ENCODE results near the gene PKD1. TPM values are rescaled to one million over a fixed set of nuclear protein-coding genes. Genes with fewer than 3 reads are reported as not detected.

The PKD1 gene
- total RNA-seq, 1 experiment from 2014 or later: 82.0 TPM

DNA sequence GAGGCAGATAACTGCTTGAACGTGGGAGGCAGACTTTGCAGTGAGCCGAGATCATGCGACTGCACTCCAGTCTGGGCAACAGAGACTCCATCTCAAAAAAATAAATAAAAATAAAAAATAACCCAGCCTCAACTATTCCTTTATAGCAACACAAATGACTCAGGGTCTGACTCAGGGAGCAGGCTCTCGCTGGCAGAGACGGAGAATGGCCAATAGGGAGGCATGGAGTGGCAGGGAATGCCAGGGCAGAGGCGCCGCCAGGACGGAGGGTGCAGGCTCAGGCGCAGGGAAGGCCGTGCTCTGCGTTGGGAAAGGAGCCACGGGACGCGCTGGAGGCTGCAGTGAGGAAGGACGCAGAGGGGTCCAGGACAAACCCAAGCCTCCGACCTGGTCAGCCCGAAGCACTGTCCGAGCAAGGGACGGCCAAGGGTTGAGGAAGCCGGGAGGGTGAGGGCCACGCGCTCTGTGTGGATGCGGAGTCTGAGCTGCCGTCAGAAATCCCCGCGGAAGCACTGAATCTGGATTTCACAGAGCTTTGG is 40.3 kb downstream of the PKD1 start:
- Mint-ChIP-seq H3K9me3 (ENCODE audit: low read depth, unreplicated experiment) (no peaks in the 10 kb centered on the region), H3K27ac (ENCODE audit: unreplicated experiment) (no peak overlapping the region), H3K4me1 (ENCODE audit: low read depth, unreplicated experiment) (no peaks in the 10 kb centered on the region), H3K27me3 (ENCODE audit: unreplicated experiment) (no peaks in the 10 kb centered on the region), H3K36me3 (ENCODE audit: insufficient read depth, unreplicated experiment) (peaks cover 42% of the 10 kb centered on the region), H3K4me3 (ENCODE audit: low read depth, unreplicated experiment) (no peak overlapping the region)
- DNase-seq: no peak
- TF ChIP-seq, protein P1, sequence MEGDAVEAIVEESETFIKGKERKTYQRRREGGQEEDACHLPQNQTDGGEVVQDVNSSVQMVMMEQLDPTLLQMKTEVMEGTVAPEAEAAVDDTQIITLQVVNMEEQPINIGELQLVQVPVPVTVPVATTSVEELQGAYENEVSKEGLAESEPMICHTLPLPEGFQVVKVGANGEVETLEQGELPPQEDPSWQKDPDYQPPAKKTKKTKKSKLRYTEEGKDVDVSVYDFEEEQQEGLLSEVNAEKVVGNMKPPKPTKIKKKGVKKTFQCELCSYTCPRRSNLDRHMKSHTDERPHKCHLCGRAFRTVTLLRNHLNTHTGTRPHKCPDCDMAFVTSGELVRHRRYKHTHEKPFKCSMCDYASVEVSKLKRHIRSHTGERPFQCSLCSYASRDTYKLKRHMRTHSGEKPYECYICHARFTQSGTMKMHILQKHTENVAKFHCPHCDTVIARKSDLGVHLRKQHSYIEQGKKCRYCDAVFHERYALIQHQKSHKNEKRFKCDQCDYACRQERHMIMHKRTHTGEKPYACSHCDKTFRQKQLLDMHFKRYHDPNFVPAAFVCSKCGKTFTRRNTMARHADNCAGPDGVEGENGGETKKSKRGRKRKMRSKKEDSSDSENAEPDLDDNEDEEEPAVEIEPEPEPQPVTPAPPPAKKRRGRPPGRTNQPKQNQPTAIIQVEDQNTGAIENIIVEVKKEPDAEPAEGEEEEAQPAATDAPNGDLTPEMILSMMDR (IDR thresholded peaks at IDR 0.05; ENCODE audit: unreplicated experiment): no peak
- BruUV-seq (replicated peaks): no TSS peak
- CTCF ChIA-PET: interaction anchor here (0.6 kb wide), 1 partner anchor 37 kb away, joined by 5 read pairs; no protein-coding TSS in a partner anchor
- intact Hi-C loops (cut with micrococcal nuclease; ENCODE audit: unreplicated experiment): no loop called here

DNA sequence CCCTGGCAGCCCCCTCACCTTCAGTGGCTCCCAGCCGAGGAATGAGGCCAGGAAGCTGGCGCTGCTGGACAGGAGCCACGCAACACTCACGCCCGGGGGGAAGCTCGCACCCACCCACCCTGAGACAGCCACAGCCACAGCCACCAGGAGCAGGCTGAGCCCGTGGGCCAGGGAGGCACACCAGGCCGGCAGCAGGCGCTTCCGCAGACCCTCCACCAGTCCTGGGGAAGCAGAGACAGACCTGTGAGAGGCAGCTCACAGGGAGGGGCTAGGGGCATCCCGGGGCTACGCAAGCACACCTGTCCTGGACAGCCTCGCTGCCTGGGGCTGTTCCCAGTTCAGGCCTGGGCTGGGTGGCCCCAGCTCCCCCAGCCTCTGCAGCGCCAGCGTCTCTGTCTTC is 41.9 kb downstream of the PKD1 start:
- no peak overlapping the region for H3K27ac Mint-ChIP-seq (ENCODE audit: unreplicated experiment)
- intact Hi-C loops (cut with micrococcal nuclease; ENCODE audit: unreplicated experiment): no loop called here
- H3K9me3 Mint-ChIP-seq (ENCODE audit: low read depth, unreplicated experiment): no peaks in the 10 kb centered on the region
- no peak overlapping the region for H3K4me3 Mint-ChIP-seq (ENCODE audit: low read depth, unreplicated experiment)
- CTCF ChIA-PET: no interaction called here
- BruUV-seq (replicated peaks): no TSS peak
- H3K4me1 Mint-ChIP-seq (ENCODE audit: low read depth, unreplicated experiment): no peaks in the 10 kb centered on the region
- TF ChIP-seq, protein P1 (IDR thresholded peaks at IDR 0.05; ENCODE audit: unreplicated experiment): no peak
- H3K36me3 Mint-ChIP-seq (ENCODE audit: insufficient read depth, unreplicated experiment): peaks cover 51% of the 10 kb centered on the region
- no peak for DNase-seq
- no peaks in the 10 kb centered on the region for H3K27me3 Mint-ChIP-seq (ENCODE audit: unreplicated experiment)

DNA sequence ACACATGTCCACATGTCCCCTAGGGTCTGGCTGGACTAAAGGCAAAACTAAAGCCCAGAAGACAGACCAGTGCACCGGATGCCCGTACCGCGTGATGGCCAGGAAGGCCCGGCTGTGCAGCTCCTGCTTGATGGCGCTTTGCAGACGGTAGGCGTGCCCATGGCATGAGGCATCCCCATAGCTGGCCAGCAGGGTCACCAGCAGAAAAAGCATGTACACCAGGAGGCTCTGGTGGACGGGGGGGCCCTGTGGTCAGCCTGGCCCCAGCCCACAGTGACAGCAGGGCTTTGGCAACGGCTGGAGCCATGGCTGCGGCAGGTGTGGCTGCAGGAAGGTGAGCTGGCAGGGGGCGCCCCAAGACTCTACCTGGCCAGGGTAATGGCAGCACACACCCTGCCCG is 42.8 kb downstream of the PKD1 start:
- CTCF ChIA-PET: interaction anchor here (0.8 kb wide), 1 partner anchor 44 kb away, joined by 3 read pairs; no protein-coding TSS in a partner anchor
- Mint-ChIP-seq H3K4me3 (ENCODE audit: low read depth, unreplicated experiment) (no peak overlapping the region), H3K9me3 (ENCODE audit: low read depth, unreplicated experiment) (no peaks in the 10 kb centered on the region), H3K27ac (ENCODE audit: unreplicated experiment) (no peak overlapping the region), H3K4me1 (ENCODE audit: low read depth, unreplicated experiment) (no peaks in the 10 kb centered on the region), H3K36me3 (ENCODE audit: insufficient read depth, unreplicated experiment) (peaks cover 61% of the 10 kb centered on the region), H3K27me3 (ENCODE audit: unreplicated experiment) (no peaks in the 10 kb centered on the region)
- TF ChIP-seq, protein P1 (IDR thresholded peaks at IDR 0.05; ENCODE audit: unreplicated experiment): peak; percentile 18
- intact Hi-C loops (cut with micrococcal nuclease; ENCODE audit: unreplicated experiment): no loop called here
- BruUV-seq (replicated peaks): no TSS peak
- DNase-seq: no peak

DNA sequence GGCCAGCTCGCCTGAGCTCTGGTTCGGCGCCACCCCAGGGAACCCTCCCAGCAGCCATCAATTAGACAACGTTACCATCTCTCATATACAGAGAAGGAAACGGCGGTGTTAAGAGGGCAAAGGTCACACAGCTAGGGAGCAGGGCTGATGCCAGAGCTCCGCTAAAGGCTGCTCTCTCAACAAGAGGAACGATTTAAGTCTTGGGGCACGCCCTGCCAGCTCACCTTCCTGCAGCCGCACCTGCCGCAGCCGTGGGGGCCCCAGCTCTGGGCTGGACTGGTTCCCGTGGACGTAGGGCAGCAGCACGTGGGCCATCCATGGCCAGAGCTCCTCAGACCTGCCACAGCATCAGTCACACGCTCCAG is 43.5 kb downstream of the PKD1 start:
- intact Hi-C loops (cut with micrococcal nuclease; ENCODE audit: unreplicated experiment): no loop called here
- Mint-ChIP-seq H3K27ac (ENCODE audit: unreplicated experiment) (no peak overlapping the region), H3K4me3 (ENCODE audit: low read depth, unreplicated experiment) (peak overlapping the region; percentile 30), H3K4me1 (ENCODE audit: low read depth, unreplicated experiment) (no peaks in the 10 kb centered on the region), H3K9me3 (ENCODE audit: low read depth, unreplicated experiment) (no peaks in the 10 kb centered on the region), H3K36me3 (ENCODE audit: insufficient read depth, unreplicated experiment) (peaks cover 67% of the 10 kb centered on the region), H3K27me3 (ENCODE audit: unreplicated experiment) (no peaks in the 10 kb centered on the region)
- DNase-seq: peak; percentile 21
- TF ChIP-seq, protein P1 (IDR thresholded peaks at IDR 0.05; ENCODE audit: unreplicated experiment): no peak
- CTCF ChIA-PET: no interaction called here
- BruUV-seq (replicated peaks): no TSS peak
